Thyroid gland (tissue), 4 donors: ENCODE data around the gene EPOP.

ENCODE experiments used
- CTCF ChIP-seq, 6 experiments: fragments of 200-600 bp in 3 of 6; fragments of 450-650 bp in 3 of 6; sonication (generic) in 3 of 6; IDR thresholded peaks; one replicate each; pipeline ENCODE4 v1.5.1; 2016 to 2019; ENCODE audit warnings: antibody characterized with exemption in 6 of 6, mild to moderate bottlenecking in 2 of 6, inconsistent platforms in 1 of 6, moderate library complexity in 1 of 6
- POLR2A ChIP-seq, 2 donors: fragments of 450-650 bp; IDR thresholded peaks; one replicate each; pipeline ENCODE4 v1.6.1; 2017; ENCODE audit warnings: antibody characterized with exemption in 2 of 2, mild to moderate bottlenecking in 2 of 2, moderate library complexity in 1 of 2

- TF ChIP-seq CTCF (IDR thresholded peaks at IDR 0.05) (no peak), POLR2A (IDR thresholded peaks at IDR 0.05) (no peak)
Measured at GRCh38 chr17:38660097-38661025, 14.4 kb downstream of the EPOP start.
